ENCODE data around the gene MPRIP. TPM values are rescaled to one million over a fixed set of nuclear protein-coding genes. Genes with fewer than 3 reads are reported as not detected.

Gene MPRIP
- total RNA-seq, 1 experiment from 2014 or later = 443 TPM

DNA sequence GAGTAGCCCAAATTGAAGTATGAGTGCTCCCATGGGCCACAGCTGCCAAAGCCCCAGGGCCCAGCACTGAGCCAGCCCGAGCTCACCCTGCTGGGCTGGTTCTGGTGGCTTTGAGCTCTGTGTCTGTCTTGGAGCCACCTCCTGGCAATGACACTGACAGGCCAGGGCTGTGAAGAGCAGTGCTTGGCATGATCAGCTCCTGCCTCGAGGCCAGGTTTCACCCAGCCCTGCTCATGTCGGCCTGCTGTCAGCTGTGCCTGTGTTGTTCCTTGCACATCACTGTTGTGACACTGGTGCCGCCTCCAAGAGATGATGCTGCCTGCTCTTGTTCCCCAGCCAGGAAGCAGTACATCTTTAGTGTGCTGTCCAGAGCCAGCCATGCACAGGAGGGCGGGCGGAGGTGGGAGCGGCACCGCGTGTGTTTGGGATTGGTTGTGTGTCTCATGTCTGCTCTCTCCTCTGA, 137.9 kb downstream of the MPRIP start:
- Histone ChIP-seq H3K27ac (no peak overlapping the region), H3K4me2 (no peak overlapping the region)
- intact Hi-C loops (cut with micrococcal nuclease; ENCODE audit: unreplicated experiment) = no loop called here

DNA sequence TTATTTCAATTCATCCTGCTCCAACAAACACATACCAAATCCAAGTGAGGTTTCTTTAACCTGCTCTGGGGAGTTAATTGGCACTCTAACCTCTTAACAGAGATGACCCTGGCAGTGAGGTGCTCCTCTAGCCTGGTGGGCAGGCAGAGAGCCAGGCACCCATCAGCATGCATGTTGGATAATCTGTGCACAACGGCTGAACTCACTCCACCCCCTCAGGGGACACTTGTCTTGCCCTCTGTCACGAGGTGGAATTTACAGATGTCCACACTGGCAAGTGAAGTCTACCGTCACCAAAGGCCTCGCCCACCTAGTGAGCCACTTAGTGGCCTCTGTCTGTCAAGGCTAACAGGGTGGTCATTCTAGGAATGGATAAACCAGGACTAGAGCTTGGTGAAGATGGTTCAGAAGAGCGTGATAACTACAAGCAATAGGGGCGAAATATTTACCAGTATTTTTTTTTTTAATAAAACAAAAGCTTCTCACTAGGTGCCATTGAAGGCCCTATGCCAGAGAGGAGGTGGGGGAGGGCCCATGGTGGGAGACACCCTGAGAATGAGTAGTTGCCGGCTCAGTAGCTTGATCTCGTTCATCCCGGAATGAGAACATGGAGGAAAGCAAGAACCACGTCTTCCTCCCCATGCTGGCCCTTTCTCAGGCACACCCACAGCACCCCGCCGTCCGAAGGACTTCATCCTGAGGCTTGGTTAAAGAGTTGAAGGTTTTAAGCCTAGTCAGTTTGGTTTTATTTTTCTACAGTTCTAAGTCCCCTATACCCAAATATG, 138.7 kb downstream of the MPRIP start:
- Histone ChIP-seq H3K4me2 (no peak overlapping the region), H3K27me3 (ENCODE audit: insufficient read depth, low read depth) (no peaks in the 10 kb centered on the region), H2AFZ (no peak overlapping the region), H3F3A (ENCODE audit: insufficient read depth, low read depth) (peaks cover 67% of the 10 kb centered on the region; the same call in 1 of the 2 replicates), H3K9me3 (ENCODE audit: insufficient read depth, low read depth) (no peaks in the 10 kb centered on the region), H4K20me1 (ENCODE audit: insufficient read depth) (peaks cover 33% of the 10 kb centered on the region), H3K4me1 (replicated peaks; ENCODE audit: insufficient read depth) (peaks cover 9% of the 10 kb centered on the region), H3K4me3 (no peak overlapping the region), H3K27ac (no peak overlapping the region), H3K9me2 (ENCODE audit: insufficient read depth) (no peaks in the 10 kb centered on the region), H3K79me2 (ENCODE audit: low read depth) (no peaks in the 10 kb centered on the region), H3K36me3 (ENCODE audit: low read depth) (peaks cover 54% of the 10 kb centered on the region)
- BruUV-seq (replicated peaks) = no TSS peak
- DNase-seq = no peak
- CTCF ChIA-PET = no interaction called here
- intact Hi-C loops (cut with micrococcal nuclease; ENCODE audit: unreplicated experiment) = no loop called here
- TF ChIP-seq, protein P1, sequence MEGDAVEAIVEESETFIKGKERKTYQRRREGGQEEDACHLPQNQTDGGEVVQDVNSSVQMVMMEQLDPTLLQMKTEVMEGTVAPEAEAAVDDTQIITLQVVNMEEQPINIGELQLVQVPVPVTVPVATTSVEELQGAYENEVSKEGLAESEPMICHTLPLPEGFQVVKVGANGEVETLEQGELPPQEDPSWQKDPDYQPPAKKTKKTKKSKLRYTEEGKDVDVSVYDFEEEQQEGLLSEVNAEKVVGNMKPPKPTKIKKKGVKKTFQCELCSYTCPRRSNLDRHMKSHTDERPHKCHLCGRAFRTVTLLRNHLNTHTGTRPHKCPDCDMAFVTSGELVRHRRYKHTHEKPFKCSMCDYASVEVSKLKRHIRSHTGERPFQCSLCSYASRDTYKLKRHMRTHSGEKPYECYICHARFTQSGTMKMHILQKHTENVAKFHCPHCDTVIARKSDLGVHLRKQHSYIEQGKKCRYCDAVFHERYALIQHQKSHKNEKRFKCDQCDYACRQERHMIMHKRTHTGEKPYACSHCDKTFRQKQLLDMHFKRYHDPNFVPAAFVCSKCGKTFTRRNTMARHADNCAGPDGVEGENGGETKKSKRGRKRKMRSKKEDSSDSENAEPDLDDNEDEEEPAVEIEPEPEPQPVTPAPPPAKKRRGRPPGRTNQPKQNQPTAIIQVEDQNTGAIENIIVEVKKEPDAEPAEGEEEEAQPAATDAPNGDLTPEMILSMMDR (conservative IDR thresholded peaks at IDR 0.05) = no peak
- no peak for TF ChIP-seq EZH2 (IDR thresholded peaks at IDR 0.05; ENCODE audit: low read depth)
- POLR2A ChIA-PET (ENCODE audit: unreplicated experiment) = no interaction called here

More for the DNA sequence above, 137.9 kb downstream of the MPRIP start:
- H3K9me2 ChIP-seq (ENCODE audit: insufficient read depth) = no peaks in the 10 kb centered on the region
- H3F3A ChIP-seq (ENCODE audit: insufficient read depth, low read depth) = peaks cover 67% of the 10 kb centered on the region; the same call in 1 of the 2 replicates
- H3K4me1 ChIP-seq (replicated peaks; ENCODE audit: insufficient read depth) = 0 out of 2 replicates have a peak, but pooled peaks cover 1% of the 10 kb centered on the region
- no peak overlapping the region for H3K4me3 ChIP-seq
- ChIA-PET CTCF (no interaction called here), POLR2A (ENCODE audit: unreplicated experiment) (no interaction called here)
- no peak overlapping the region for H2AFZ ChIP-seq
- no peak for TF ChIP-seq EZH2 (IDR thresholded peaks at IDR 0.05; ENCODE audit: low read depth)
- TF ChIP-seq, protein P1 (conservative IDR thresholded peaks at IDR 0.05) = no peak
- H3K9me3 ChIP-seq (ENCODE audit: insufficient read depth, low read depth) = no peaks in the 10 kb centered on the region
- BruUV-seq (replicated peaks) = no TSS peak
- no peaks in the 10 kb centered on the region for H3K79me2 ChIP-seq (ENCODE audit: low read depth)
- H4K20me1 ChIP-seq (ENCODE audit: insufficient read depth) = peaks cover 27% of the 10 kb centered on the region; the same call in 1 of the 2 replicates
- H3K27me3 ChIP-seq (ENCODE audit: insufficient read depth, low read depth) = no peaks in the 10 kb centered on the region
- no peak for DNase-seq
- peaks cover 62% of the 10 kb centered on the region for H3K36me3 ChIP-seq (ENCODE audit: low read depth)

DNA sequence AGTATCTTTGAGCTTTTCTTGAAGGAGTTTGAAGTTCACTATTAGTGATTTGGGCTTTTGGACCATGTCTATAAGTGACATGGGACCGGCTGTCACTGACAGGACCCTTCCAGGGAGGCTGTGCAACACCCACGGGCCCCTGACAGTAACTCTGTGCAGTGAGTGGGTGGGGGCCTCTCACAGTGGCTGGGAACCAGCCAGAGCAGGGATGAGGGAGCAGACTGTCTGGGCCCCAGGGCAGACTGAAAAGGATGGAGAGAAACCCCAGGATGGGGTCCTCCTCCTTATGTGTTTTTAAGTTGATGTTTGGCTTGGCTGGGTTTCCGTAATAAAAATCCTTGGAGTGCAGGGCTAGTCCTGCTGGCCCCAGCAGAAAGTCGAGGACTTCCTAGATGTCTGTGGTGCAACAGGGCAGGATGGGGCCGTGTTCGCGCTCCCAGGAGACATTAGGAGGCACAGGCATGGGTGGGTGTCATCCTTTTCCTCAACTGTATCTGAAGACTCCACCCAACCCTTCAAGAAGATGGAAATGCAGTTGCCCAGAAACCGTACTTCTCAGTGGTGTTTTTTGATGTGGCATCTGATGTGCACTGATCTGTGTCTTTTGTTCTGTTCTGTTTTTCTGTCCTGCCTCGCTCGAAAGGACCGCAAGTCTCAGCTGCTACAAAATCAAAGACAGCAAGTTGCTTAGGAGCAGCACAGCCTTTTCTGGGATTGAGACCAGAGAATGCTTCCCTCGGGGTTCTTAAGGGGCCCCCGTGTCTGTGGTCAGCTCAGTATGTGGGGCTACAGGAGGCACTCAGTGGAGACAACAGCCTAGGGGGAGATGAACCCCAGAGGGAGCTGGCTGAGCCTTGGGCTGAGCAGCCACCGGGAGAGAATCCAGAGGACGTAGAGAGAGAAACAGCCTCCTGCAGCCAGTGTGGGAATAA, 139.7 kb downstream of the MPRIP start:
- Histone ChIP-seq H3K4me2 (no peak overlapping the region), H3K4me1 (replicated peaks; ENCODE audit: insufficient read depth) (peaks cover 9% of the 10 kb centered on the region), H3K9me2 (ENCODE audit: insufficient read depth) (no peaks in the 10 kb centered on the region), H3F3A (ENCODE audit: insufficient read depth, low read depth) (peaks cover 73% of the 10 kb centered on the region; the same call in 1 of the 2 replicates), H2AFZ (no peak overlapping the region), H3K9me3 (ENCODE audit: insufficient read depth, low read depth) (no peaks in the 10 kb centered on the region), H3K27ac (no peak overlapping the region), H3K4me3 (no peak overlapping the region), H3K79me2 (ENCODE audit: low read depth) (no peaks in the 10 kb centered on the region), H4K20me1 (ENCODE audit: insufficient read depth) (peaks cover 38% of the 10 kb centered on the region), H3K36me3 (ENCODE audit: low read depth) (peaks cover 49% of the 10 kb centered on the region), H3K27me3 (ENCODE audit: insufficient read depth, low read depth) (no peaks in the 10 kb centered on the region)
- TF ChIP-seq EZH2 (IDR thresholded peaks at IDR 0.05; ENCODE audit: low read depth) = no peak
- TF ChIP-seq, protein P1 (conservative IDR thresholded peaks at IDR 0.05) = no peak
- CTCF ChIA-PET = no interaction called here
- no TSS peak for BruUV-seq (replicated peaks)
- POLR2A ChIA-PET (ENCODE audit: unreplicated experiment) = no interaction called here
- DNase-seq = no peak
- intact Hi-C loops (cut with micrococcal nuclease; ENCODE audit: unreplicated experiment) = no loop called here

Data from PC-9 (cell line).